Ishikawa (cell line): ENCODE measurements around the gene PPRC1.

Experiments used
- EGR1 ChIP-seq: IDR thresholded peaks from 2 replicates; pipeline ENCODE4 v1.6.1; 2012
- EP300 ChIP-seq: IDR thresholded peaks from 2 replicates; pipeline ENCODE4 v1.6.1; 2012; ENCODE audit warnings: borderline replicate concordance
- ZBTB7A ChIP-seq: IDR thresholded peaks from 2 replicates; pipeline ENCODE4 v1.6.1; 2012; ENCODE audit warnings: low read depth

- TF ChIP-seq EGR1 (no peak), EP300 (no peak), ZBTB7A (no peak)
Measured at GRCh38 chr10:102101152-102101551, 31.7 kb upstream of the PPRC1 start.
